SK-N-SH (cell line): ENCODE results near the gene OR10G2. TPM values are rescaled to one million over a fixed set of nuclear protein-coding genes. Genes with fewer than 3 reads are reported as not detected.

Experiments
- CTCF ChIA-PET: fragments of 300-600, 350-600 bp; formaldehyde crosslinking; extraction: SDS; loops from one replicate; lab custom pipeline; 2021; lab: Yijun Ruan, JAX
- POLR2A ChIA-PET: fragments of 350-600 bp; sonication (Branson Sonifier 250); formaldehyde crosslinking; extraction: SDS; loops from one replicate; lab custom pipeline; 2020; ENCODE audit warnings: antibody characterized with exemption, inconsistent platforms; lab: Yijun Ruan, JAX
- DNase-seq: peaks from one replicate; pipeline ENCODE4 v3.0.0; 2012
- H2AFZ ChIP-seq: fragments of 200-600 bp; sonication (generic); 2 replicates; pipeline ENCODE4 v1.8.1; 2016; ENCODE audit warnings: antibody characterized with exemption, mild to moderate bottlenecking, low read depth
- H3F3A ChIP-seq: fragments of 200-600 bp; sonication (generic); replicated peaks from 2 replicates; pipeline ENCODE3; 2016; ENCODE audit warnings: antibody characterized with exemption, mild to moderate bottlenecking; ENCODE audit not compliant: insufficient read depth
- H3K27ac ChIP-seq, 2 experiments: fragments of 200-500 bp in 1 of 2; fragments of 200-600 bp in 1 of 2; sonication (Bioruptor generic) in 1 of 2; sonication (generic), shearing (Covaris generic) in 1 of 2; 2 replicates each; pipeline versions ENCODE4 v1.5.1 to v1.6.1; 2014 to 2016; ENCODE audit warnings: low read depth in 2 of 2, inconsistent platforms in 1 of 2, low read length in 1 of 2, mild to moderate bottlenecking in 1 of 2, mixed read lengths in 1 of 2
- H3K27me3 ChIP-seq: fragments of 200-600 bp; sonication (generic), shearing (Covaris generic); 2 replicates; pipeline ENCODE4 v1.6.1; 2016; ENCODE audit warnings: mixed run types; ENCODE audit not compliant: insufficient read depth
- H3K36me3 ChIP-seq, 2 experiments: fragments of 200-500 bp in 1 of 2; fragments of 200-600 bp in 1 of 2; sonication (Bioruptor generic) in 1 of 2; sonication (generic) in 1 of 2; replicated peaks in 1 of 2; 2 replicates each; pipeline versions ENCODE3 to v1.5.1; 2014 to 2016; ENCODE audit warnings: low read length in 1 of 2, mild to moderate bottlenecking in 1 of 2; ENCODE audit not compliant: insufficient read depth in 2 of 2, control insufficient read depth in 1 of 2
- H3K4me1 ChIP-seq, 2 experiments: fragments of 200-500 bp in 1 of 2; fragments of 200-600 bp in 1 of 2; sonication (Bioruptor generic) in 1 of 2; sonication (generic), shearing (Covaris generic) in 1 of 2; 2 replicates each; pipeline versions ENCODE4 v1.5.1 to v1.6.1; 2014 to 2016; ENCODE audit warnings: low read depth in 1 of 2, low read length in 1 of 2, mixed run types in 1 of 2; ENCODE audit not compliant: insufficient read depth in 2 of 2, control insufficient read depth in 1 of 2
- H3K4me2 ChIP-seq: fragments of 200-600 bp; sonication (generic), shearing (Covaris generic); 2 replicates; pipeline ENCODE4 v1.6.1; 2017; ENCODE audit warnings: mixed run types
- H3K4me3 ChIP-seq, 2 experiments: fragments of 200-500 bp in 1 of 2; fragments of 200-600 bp in 1 of 2; sonication (Bioruptor generic) in 1 of 2; sonication (generic), shearing (Covaris generic) in 1 of 2; 2 replicates each; pipeline versions ENCODE4 v1.5.1 to v1.8.1; 2014 to 2016; ENCODE audit warnings: low read depth in 2 of 2, inconsistent platforms in 1 of 2, low read length in 1 of 2, mild to moderate bottlenecking in 1 of 2, mixed read lengths in 1 of 2, moderate library complexity in 1 of 2
- H3K79me2 ChIP-seq: fragments of 200-600 bp; sonication (generic); 2 replicates; pipeline ENCODE4 v1.8.1; 2017; ENCODE audit warnings: mild to moderate bottlenecking; ENCODE audit not compliant: insufficient read depth
- H3K9ac ChIP-seq: fragments of 200-600 bp; sonication (generic); 2 replicates; pipeline ENCODE4 v1.6.1; 2017; ENCODE audit warnings: mixed run types
- H3K9me2 ChIP-seq: fragments of 200-600 bp; sonication (generic); 2 replicates; pipeline ENCODE4 v1.6.1; 2017; ENCODE audit warnings: mixed run types
- H3K9me3 ChIP-seq: fragments of 200-600 bp; sonication (generic); 2 replicates; pipeline ENCODE4 v1.6.1; 2017; ENCODE audit warnings: mixed run types, mild to moderate bottlenecking, moderate library complexity
- H4K20me1 ChIP-seq: fragments of 200-600 bp; sonication (generic); 2 replicates; pipeline ENCODE4 v1.6.1; 2017; ENCODE audit warnings: mild to moderate bottlenecking, mixed run types; ENCODE audit not compliant: insufficient read depth
- EZH2phosphoT487 ChIP-seq: fragments of 200-600 bp; sonication (generic); IDR thresholded peaks from 2 replicates; pipeline ENCODE4 v1.6.1; 2017; ENCODE audit warnings: low read depth, mixed run types, mild to moderate bottlenecking, antibody characterized with exemption, moderate library complexity, borderline replicate concordance
- FOSL2 ChIP-seq: IDR thresholded peaks from 2 replicates; pipeline ENCODE4 v1.4.0; 2012; ENCODE audit warnings: low read depth, mild to moderate bottlenecking, moderate library complexity, borderline replicate concordance
- GABPA ChIP-seq: IDR thresholded peaks from 2 replicates; pipeline ENCODE4 v1.4.0; 2012; ENCODE audit warnings: low read depth, mild to moderate bottlenecking
- GATA2 ChIP-seq: sonication (generic); formaldehyde crosslinking; IDR thresholded peaks from 2 replicates; pipeline ENCODE4 v1.5.0; 2020; ENCODE audit warnings: mild to moderate bottlenecking, missing genetic modification reagents
- JUND ChIP-seq: IDR thresholded peaks from 2 replicates; pipeline ENCODE4 v1.4.0; 2012
- TCF12 ChIP-seq: IDR thresholded peaks from 2 replicates; pipeline ENCODE4 v1.4.0; 2012
- TEAD4 ChIP-seq: IDR thresholded peaks from 2 replicates; pipeline ENCODE4 v1.4.0; 2012; ENCODE audit warnings: mild to moderate bottlenecking, borderline replicate concordance; ENCODE audit not compliant: insufficient read depth
- WGBS: methylation state at CpG from one replicate; pipeline ENCODE4 v1.1.6; 2017; ENCODE audit warnings: low lambda C conversion rate; 5-methylcytosine and 5-hydroxymethylcytosine counted together
- polyA plus RNA-seq, 3 experiments: library from polyadenylated mRNA; depleted of rRNA; stranded (reverse); fragments of >200 nt; gene quantifications; 2 replicates each; pipeline ENCODE4 v1.2.3, GENCODE V29; 2012
- TF ChIP-seq, protein P1 (sequence below): fragments of 150-350 bp; IDR thresholded peaks from 2 replicates; pipeline ENCODE4 v1.6.1; 2017; ENCODE audit warnings: antibody characterized with exemption, low read length, low read depth, borderline replicate concordance

Gene OR10G2
- polyA plus RNA-seq, 1 of the 3 experiments (the other 2 are of a cell fraction) = not detected

DNA sequence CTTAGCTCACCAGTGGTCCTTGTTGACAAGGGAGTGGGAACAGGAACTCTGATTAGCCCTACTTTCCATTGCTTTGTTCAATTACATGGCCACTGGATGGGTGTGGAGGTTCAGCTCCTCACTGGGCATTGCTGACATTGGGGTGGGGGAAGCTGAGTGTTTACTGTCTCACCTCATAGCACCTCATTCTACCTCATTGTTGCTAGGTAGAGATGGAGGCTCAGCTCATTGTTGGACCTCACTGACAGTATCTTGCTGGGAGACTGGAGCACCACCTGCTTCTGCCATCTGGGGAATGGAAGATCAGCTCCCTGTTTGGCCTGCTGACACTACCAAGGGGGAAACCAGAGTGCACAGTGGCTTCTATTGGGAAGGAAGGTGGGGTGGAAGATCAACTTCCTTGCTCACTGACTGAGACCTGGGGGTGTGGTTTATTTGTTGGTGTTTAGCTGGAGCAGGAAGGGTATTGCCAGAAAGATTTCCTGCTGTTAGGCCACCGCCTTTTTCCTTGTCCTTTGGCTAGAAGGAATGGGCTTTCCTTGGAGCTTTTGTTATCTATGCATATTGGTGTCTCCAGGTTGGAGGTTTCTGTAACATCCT is 17.6 kb upstream of the OR10G2 start:
- 0% methylated on average over 1 of the region's 1 CpG for WGBS
- Histone ChIP-seq H3K36me3 (no peaks in the 10 kb centered on the region), H3K9me2 (no peaks in the 10 kb centered on the region), H3K27ac (no peak overlapping the region), H3K4me1 (peaks cover 0 to 10% of the 10 kb centered on the region in 2 experiments; a peak in 1 of 4 replicates), H3K27me3 (peaks cover 9% of the 10 kb centered on the region), H3K4me2 (no peak overlapping the region), H3K9ac (no peak overlapping the region), H3K4me3 (no peak overlapping the region), H3K9me3 (no peaks in the 10 kb centered on the region), H2AFZ (no peak overlapping the region), H3F3A (no peaks in the 10 kb centered on the region), H4K20me1 (no peaks in the 10 kb centered on the region), H3K79me2 (no peaks in the 10 kb centered on the region)
- POLR2A ChIA-PET = no interaction called here
- CTCF ChIA-PET = interaction anchor here (1.0 kb wide), 1 partner anchor 87 kb away, joined by 3 read pairs; no protein-coding TSS in a partner anchor
- no peak for DNase-seq
- TF ChIP-seq FOSL2 (no peak), GATA2 (no peak)

GRCh38 chr14:21647380-21647779 is 12.6 kb upstream of the OR10G2 start:
- ChIA-PET POLR2A (no interaction called here), CTCF (interaction anchor here (1.2 kb wide), 1 partner anchor 63 kb away, joined by 3 read pairs; no protein-coding TSS in a partner anchor)
- no peak overlapping the region for H3K4me2 ChIP-seq
- H3K4me3 ChIP-seq = no peak overlapping the region
- peaks cover 16% of the 10 kb centered on the region for H3K27me3 ChIP-seq
- H3F3A ChIP-seq = no peaks in the 10 kb centered on the region
- H3K9ac ChIP-seq = no peak overlapping the region
- H3K36me3 ChIP-seq = no peaks in the 10 kb centered on the region
- TF ChIP-seq EZH2phosphoT487 = no peak
- TF ChIP-seq JUND = no peak
- no peak for TF ChIP-seq TCF12
- TF ChIP-seq, all 33 proteins: peak for 0
- DNase-seq = no peak
- Histone ChIP-seq H3K4me1 (no peaks in the 10 kb centered on the region; a peak in 1 of 4 replicates), H3K9me3 (no peaks in the 10 kb centered on the region), H3K79me2 (no peaks in the 10 kb centered on the region), H3K9me2 (no peaks in the 10 kb centered on the region), H2AFZ (no peak overlapping the region), H3K27ac (no peak overlapping the region), H4K20me1 (no peaks in the 10 kb centered on the region)

DNA sequence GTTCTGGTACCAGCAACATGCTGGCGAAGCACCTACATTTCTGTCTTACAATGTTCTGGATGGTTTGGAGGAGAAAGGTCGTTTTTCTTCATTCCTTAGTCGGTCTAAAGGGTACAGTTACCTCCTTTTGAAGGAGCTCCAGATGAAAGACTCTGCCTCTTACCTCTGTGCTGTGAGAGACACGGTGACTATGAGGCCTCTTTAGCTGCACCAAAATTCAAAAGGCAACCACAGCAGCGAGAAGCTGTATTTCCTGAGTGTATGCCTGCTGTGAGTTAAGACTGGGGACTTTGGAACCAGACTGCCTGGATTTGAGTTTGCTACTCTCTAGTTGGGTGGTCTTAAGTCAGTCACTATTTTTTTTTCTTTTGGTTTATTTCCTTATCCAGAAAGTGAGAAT is 8.7 kb upstream of the OR10G2 start:
- Histone ChIP-seq H3K4me3 (no peak overlapping the region), H3K9me2 (no peaks in the 10 kb centered on the region), H3K27me3 (peaks cover 35% of the 10 kb centered on the region), H3F3A (no peaks in the 10 kb centered on the region), H2AFZ (no peak overlapping the region), H3K9me3 (no peaks in the 10 kb centered on the region), H4K20me1 (no peaks in the 10 kb centered on the region), H3K27ac (no peak overlapping the region), H3K4me1 (no peaks in the 10 kb centered on the region), H3K4me2 (no peak overlapping the region), H3K36me3 (no peaks in the 10 kb centered on the region), H3K79me2 (no peaks in the 10 kb centered on the region), H3K9ac (no peak overlapping the region)
- DNase-seq = no peak
- POLR2A ChIA-PET = no interaction called here
- CTCF ChIA-PET = interaction anchor here (1.4 kb wide), 1 partner anchor 68 kb away, joined by 4 read pairs; no protein-coding TSS in a partner anchor
- TF ChIP-seq GABPA = no peak
- no peak for TF ChIP-seq TEAD4
- TF ChIP-seq EZH2phosphoT487 = no peak
- TF ChIP-seq, protein P1, sequence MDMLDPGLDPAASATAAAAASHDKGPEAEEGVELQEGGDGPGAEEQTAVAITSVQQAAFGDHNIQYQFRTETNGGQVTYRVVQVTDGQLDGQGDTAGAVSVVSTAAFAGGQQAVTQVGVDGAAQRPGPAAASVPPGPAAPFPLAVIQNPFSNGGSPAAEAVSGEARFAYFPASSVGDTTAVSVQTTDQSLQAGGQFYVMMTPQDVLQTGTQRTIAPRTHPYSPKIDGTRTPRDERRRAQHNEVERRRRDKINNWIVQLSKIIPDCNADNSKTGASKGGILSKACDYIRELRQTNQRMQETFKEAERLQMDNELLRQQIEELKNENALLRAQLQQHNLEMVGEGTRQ = no peak
- WGBS = 2% methylated on average over 5 of the region's 5 CpGs
